HG03060 (cell line): ENCODE measurements around the gene SORCS1.

ENCODE experiments used
- ATAC-seq: cut with Tn5 transposase; IDR thresholded peaks from one replicate; pipeline ENCODE4 v1.9.1; 2021; ENCODE audit warnings: low read depth, moderate number of reproducible peaks; ENCODE audit not compliant: unreplicated experiment

The SORCS1 gene

DNA sequence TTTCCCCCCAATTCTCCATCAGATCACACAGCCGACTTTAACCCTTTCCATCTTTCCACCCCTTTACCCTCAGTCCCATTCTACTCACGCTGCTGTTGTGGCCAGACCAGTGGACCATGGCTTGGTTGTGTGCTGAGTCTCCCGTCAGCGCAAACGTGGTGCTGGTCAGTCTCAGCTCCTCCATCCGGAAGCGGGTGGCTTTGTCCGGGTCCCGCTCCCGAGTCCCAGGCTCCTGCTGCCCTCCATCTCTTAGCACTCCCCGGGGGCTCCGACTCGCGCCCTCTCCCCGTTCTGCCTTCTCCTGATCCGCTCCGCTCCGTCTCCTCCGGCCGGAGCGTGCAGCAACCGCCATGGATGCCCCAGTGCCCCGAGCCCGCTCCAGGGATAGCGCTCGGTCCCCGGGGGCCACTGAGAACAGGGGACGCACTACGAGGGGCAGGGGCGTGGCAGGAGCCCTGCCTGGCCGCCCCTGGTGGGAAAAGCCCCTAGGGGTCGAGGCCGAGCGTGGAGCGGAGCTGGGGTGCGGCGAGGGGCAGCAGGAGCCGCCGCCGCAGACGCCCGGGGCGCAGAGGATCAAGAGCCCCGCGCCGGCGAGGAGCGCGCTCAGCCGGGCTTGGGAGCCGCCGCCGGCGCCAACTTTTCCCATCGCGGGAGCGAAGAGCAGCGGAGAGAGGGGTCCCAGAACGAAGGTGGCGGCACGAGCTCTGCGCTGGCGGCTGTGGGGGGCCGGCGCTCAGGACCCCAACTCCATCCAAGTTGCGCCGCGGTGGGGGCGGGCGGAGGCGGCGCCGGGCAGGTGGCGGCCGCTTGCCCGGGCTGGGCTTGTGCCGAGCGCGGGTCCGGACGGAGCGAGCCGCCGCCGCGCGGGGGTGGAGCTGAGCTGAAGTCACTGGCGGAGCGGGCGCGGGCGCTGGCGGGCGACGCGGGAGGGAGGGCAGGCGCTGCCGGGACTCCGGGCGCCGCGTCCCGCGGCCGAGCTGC is at the start of gene SORCS1:
TSS of gene SORCS1 (minus strand) at position 826 of the 981 bp plus-strand sequence.
- no peak for ATAC-seq

DNA sequence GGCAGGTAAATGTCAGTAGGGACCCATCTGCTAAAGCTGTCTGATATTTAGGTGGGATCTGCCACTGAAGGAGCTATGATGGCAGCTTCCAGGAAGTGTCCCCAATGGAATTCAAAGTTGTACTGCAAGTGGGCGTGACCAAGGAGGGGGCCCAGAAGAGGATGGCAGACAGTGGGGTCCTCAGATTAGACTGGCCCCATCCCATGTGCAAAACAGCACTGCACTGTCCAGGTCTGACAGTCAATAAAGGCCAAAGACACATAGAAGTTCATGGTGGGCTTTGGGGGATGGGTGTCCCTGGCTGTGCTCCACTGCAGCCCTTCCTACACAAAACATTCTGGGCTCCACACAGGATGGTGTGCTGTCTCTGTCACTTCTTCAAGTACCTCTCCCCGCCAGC is 49.8 kb upstream of the SORCS1 start:
- no peak for ATAC-seq

DNA sequence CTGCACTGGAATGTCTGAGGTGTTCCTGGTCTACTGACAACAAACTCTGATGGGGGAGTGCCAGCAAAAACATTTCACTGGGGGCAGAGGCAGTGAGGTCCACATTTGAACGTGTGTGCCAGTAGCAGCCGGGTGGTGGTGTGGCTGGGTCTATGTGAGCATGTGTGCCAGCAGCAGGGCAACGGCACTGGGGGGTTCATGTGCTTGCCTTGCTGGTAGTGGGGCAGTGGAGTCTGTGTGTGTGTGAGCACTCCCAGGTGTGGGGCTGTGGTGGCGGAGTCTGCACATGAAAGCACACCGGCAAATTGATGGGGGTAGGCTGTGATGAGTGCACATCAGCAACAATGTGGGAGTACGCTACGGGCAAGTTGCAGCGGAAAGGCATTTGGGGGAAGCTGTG is 49.4 kb upstream of the SORCS1 start:
- no peak for ATAC-seq

DNA sequence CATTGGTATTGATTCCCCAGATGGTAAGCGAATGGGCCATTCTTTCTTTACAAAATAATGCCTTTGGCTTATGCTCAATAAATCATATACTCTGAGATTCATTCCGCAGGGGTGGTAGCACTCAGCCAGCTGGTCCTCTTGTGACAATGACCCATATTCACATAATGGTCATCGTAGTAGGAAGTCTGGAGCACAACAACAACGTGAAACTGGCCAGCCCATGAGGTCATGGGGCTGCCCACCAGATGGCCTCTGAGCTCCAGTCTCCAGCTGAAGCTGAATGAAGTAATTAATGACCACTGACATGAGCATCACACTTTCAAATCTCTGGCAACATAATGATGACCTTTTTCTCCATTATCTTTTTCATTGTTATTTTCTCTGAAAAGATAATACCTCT is 42.3 kb upstream of the SORCS1 start:
- no peak for ATAC-seq

DNA sequence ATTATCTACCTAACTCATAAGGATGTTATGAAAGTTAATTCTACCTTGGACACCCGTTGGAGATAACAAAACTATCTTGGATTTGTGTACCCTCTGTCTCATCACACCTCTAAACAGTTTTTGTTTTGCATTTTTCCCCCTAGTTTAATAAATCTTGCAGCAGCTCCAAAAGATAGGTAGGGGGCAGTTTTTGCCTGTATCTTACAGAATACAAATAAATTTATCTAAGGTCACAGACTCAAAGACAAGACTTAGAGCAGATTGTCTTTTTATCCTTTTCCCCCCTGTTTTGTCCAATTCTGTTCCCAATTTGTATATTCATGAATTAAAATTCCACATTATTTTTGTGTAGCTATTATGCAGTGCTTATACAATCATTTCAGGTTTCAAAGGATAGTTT is 5.0 kb upstream of the SORCS1 start:
- no peak for ATAC-seq

DNA sequence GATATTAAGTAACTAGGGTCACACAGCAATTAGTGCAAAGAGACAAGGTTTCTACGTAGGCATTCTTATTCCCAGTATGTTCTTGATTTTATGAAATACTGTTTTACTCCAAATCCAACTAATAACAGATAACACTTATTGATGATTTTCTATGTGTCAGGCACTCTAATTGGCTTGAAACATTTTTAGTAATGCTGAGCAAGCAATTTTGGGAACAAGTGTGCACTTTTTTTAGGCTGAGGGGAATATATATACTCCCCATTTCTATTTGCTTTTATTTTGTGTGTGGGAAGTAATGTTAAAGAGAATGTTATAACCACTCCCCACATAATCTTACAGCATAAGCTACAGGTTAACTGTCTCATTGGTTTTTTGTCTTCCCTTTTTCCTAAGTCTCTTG is 4.2 kb upstream of the SORCS1 start:
- no peak for ATAC-seq

DNA sequence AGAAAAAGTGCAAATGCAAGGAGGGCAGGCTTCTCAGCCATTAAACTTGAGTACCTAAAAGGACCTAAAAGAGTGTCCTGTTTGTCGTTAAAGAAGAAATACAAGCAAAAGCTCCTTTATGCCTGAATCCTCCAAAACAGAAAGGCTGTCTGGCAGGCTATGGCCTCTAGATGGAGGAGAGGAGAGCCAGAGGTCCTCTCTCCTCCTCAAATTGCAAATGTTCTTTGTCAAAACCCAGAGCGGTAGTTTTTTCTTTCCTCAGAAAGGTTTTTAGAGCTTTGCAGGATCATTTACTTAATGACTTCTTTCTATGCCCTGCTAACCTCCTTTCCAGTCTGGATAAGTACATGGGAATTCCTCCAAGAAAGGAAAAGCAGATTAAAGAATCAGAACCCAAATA is 1.9 kb upstream of the SORCS1 start:
- ATAC-seq = no peak

DNA sequence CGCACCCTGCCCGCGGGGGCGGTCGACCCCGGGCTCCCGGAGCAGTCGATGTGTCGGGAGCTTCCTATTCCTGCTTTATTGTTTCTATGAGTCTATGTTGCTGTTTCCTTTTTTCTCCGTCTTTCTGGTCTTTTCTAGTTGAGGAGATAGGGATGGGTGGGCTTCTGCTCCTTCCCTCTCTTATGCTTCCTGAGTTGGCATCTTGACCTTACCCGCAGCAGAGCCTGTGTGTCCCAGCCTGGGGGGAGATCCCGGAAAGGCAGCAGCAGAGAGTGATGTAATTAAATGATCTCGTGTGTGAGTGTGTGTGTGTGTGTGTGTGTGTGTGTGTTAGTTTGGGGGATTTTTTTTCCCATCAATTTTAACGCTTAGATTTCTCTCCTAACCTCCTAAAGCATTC is 486 bp upstream of the SORCS1 start:
- ATAC-seq = no peak

DNA sequence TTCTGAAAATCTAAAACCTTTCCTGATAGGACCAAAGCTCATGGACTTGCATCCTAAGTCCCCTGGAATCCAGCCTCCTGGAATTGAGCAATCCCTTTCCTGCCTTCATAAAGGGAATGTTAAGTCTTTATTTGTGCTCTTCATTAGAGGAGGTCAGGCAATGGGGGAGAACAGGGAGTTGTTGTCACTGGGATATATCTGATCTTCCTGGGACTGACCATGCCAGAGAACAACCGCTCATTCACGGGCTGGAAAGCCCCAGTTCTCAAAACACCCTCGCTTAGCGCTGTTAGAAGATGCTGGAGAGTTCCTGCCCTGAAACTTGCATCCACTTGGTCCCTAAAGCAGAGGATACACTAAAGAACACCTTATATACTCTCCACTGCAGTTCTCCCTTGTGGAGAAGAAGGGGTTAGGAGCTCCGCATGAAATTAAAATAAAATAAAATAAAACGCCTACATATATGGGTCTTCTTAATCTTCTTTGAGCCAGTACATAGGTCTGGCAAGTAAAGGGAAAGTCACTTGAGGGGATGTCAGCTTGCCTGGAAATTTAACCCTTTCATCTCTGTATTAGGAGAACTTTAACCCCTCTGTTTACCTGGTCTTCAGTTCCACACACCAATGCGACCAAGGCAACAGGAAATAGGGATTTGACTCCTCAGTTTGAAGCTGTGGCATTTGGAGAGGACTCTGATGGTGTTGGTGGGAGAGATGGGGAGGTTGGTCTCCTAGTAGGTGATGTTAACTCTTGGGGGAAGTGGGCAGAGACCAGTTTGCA is 1.2 kb downstream of the SORCS1 start:
- no peak for ATAC-seq

DNA sequence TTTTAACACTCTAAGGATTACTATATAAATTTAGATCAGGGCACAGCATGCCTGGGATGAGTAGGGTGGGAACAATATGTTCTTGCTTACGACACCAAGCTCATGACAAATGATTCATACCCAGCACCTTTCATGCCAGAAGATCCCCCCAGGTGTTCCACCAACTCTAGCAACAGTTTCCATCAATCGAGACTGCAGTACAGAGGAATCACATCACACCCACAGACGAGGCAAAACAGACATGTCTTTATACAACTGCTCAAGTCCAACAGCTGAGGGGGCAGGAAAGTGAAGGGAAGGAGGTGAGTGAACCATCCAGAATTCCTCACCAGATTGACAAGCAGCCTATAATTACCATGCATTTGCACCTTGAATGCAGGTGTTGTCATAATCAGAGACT is 3.6 kb downstream of the SORCS1 start:
- ATAC-seq = no peak

DNA sequence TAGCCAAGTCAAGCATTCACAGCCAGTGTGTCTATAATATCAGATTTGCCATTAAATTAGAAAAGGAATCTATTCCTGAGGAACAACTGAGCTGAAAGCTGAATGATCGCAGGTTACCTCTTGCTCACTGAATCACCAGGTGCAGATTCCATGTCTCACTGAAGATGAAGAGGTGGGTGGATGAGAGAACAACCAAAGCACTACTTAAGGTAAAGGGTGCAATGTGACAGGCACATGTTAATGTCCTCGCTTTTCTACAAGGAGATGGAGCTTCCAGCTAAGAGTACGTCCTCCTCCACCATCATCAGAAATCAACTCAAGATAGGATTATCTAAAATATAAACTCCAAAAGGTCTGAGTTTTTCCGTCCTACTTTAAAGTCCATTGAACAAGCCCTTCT is 4.6 kb downstream of the SORCS1 start:
- ATAC-seq = no peak

DNA sequence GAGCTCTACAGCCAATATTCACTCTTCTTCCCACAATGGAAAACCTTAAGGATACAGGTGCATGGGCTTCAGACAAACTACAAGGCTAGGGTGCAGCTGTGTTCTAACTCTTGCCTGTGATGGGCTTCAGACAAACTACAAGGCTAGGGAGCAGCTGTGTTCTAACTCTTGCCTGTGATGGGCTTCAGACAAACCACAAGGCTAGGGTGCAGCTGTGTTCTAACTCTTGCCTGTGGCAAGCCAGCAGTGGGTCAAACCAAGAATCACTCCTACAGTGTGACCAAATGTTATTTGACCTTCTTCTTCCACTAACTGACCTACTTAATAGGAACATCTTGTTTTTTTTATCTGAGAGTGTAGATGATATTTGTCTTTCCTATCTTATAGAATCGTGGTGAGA is 7.4 kb downstream of the SORCS1 start:
- ATAC-seq = no peak

DNA sequence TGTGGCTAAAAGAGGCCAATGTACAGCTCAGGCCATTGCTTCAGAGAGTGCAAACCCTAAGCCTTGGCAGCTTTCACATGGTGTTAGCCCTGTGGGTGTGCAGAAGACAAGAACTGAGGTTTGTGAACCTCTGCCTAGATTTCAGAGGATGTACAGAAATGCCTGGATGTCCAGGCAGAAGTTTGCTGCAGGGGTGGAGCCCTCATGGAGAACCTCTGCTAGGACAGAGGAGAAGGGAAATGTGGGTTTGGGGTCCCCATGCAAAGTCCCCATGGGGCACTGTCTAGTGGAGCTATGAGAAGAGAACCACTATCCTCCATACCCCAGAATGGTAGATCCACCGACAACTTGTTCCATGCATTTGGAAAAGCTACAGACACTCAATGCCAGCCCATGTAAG is 12.4 kb downstream of the SORCS1 start:
- no peak for ATAC-seq

DNA sequence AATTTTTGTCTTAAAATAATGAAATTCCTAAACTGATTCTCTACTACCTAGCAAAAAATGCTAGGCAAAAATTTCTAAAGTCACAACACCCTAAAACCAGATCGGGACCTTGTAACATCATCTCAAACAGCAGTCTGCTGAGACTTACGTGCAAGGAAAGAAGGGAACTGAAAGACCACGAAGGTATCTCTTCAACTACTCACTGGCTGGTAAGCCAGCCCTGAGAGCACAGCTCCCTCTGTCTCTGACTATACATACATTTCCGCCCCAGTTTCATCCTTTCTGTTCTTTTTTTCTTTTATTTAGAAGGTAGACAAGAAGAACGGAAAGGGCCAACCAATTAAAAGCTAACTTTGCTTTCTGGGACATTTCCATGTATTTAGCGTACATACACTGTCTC is 15.6 kb downstream of the SORCS1 start:
- no peak for ATAC-seq

DNA sequence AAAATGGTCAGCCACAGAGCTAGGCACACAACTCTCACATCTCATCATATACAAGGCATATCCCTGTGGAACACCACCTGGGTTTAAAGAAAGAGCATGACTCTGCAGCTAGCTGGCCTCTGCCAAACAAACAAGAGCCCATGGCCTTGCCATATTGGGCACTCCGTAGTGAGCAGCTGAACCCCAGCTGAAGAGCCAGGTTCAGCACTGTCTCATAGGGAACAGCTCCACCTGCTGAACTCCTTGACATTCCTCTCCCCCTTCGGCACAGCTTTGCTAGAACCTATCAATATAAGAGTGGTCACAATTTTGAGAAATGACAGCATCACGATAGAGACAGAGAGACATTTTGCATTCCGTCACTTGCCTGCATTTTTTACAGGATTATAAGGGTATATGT is 20.0 kb downstream of the SORCS1 start:
- ATAC-seq = no peak

DNA sequence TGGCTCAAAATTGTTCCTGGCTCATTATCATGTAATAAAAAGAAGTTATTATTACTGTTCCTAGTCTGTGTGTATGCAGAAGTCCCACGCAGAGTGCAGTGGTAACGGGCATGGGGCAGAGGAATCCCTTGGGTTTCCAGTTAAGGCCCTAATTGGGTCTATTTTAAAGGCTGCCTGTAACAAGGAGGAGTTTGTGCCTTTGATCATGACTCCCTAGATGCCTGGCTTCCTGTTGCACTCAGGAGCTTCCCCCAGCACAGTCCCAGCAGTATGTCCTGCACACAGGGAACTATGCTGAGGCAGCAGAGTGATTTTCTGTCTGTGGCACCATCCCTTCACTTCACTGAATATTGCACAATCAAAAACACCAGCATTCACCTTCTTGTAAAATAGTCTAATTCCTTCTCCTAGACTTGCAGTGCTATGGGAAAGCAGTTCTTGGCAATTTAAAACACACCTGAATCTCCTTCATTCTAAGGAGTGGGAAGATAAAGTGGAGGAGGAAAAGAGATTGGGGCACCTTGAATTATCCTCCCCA is 22.9 kb downstream of the SORCS1 start:
- ATAC-seq = no peak

DNA sequence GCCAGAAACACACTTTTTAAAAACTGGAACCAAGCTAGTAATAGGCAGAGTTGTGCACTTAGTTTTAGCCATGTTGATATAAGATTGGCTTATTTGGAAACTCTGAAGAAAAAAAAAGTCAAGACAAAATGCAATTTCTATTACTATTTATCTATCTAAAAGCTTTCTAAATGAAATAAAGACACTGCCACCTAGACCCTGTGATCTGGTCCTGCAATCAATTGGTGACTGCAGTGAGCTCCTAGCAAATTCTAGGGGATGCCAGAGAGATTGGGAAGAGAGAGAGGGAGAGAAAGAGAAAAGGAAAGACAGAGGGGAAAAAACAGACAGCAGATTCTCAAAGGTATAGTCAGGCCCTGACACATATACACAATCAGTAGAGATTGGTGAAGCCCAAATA is 25.3 kb downstream of the SORCS1 start:
- no peak for ATAC-seq

DNA sequence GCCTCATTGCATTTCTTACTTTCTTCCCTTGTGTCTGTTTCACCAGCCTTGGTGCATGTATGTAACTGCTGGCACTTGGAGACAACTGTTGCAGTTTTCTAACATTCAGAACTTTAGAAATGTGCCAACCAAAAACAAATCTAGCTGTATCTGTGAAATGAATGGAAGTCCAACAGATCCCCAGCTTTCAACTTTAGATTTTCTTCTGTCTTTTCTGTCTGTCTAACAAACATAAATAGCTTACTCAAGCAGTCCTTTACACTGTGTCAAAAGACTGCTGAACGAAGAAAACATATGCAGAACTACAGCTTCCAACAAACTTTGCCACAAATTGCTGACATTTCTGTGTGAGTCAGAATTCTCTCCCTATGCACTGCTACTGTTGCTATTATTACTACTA is 30.9 kb downstream of the SORCS1 start:
- no peak for ATAC-seq

DNA sequence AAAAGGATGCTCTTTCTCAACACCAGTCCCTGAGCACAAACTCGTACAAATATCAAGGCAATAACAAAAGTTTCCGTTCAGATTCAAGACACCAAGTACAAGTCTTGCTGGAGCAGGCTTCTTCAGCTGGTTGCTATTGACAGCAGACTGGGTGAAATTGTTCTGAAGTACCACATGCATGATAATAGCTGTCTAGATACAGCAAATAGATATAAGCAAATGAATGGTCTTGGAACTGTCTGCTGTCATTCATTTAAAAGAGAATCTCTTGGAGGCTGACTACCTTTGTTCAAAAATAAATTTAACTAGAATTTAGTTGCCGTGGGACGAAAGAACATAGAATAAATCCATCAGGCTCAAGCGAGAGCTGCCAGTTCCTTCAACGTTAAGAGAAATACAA is 35.5 kb downstream of the SORCS1 start:
- no peak for ATAC-seq

DNA sequence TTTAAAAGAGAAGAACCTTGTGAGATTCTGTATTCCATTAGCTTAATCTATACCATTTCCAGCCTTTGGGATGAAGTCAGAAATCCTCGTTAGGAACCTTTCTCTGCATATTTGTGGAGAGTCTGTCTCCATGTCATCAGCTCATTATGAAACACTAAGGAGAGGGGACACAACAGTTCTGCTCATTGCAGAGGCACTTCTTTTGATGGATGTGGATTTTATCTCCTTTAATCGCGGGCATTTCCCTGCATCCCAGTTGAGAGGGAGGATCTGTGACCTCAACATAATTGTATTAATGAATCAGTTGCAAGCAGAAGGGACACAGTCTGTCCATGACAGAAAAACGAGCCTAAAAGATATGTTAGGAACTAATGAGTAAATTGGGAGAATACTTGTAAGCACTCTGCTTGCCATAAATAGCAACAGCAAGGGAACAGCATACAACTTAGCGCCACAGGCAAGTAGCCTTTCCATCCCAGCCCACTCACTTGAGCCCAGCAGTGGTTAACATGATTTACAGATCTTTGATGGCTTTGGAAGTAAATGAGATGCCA is 37.9 kb downstream of the SORCS1 start:
- no peak for ATAC-seq

DNA sequence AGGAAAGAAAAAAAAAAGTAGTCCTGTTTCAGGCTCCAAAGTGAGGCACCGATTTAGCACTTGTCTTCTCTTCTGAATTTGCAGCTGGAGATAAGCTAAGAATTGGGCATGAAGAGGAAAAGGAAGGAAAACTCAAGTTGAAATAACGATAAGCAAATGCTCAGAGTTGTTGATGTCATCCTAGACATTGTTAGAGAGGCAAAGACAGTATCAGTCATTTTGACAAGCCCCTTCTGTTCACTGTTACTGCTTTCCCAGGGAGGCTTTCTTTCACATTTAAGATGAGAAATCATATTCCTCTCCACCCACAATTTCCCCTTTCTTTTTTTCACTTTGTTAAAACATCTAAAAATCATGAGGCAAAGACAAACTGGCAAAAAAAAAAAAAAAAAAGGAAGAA is 41.8 kb downstream of the SORCS1 start:
- no peak for ATAC-seq
